ENCODE data around the gene COQ9.

DNA sequence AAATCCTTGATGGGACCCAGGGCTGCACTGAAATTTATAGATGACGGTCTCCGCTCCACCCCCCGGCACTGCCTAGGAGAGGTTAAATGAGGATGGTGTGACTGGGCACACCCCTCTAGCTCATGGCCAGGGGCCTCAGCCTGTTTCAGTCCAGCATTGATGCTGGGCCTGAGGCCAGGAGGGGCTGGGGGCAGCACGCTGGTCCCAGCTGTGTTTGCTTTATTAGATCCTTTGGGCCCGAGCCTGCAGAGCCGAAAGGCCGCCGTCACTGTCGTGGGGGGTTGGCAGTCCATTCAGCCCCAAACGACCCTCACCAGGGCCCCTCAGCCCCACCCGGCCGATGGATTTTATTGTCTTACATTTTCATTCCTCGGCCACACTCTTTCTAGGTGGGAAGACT, 49.8 kb downstream of the COQ9 start:
- TF ChIP-seq POLR2AphosphoS5 (IDR thresholded peaks at IDR 0.05), result no peak
- TF ChIP-seq, protein P1, sequence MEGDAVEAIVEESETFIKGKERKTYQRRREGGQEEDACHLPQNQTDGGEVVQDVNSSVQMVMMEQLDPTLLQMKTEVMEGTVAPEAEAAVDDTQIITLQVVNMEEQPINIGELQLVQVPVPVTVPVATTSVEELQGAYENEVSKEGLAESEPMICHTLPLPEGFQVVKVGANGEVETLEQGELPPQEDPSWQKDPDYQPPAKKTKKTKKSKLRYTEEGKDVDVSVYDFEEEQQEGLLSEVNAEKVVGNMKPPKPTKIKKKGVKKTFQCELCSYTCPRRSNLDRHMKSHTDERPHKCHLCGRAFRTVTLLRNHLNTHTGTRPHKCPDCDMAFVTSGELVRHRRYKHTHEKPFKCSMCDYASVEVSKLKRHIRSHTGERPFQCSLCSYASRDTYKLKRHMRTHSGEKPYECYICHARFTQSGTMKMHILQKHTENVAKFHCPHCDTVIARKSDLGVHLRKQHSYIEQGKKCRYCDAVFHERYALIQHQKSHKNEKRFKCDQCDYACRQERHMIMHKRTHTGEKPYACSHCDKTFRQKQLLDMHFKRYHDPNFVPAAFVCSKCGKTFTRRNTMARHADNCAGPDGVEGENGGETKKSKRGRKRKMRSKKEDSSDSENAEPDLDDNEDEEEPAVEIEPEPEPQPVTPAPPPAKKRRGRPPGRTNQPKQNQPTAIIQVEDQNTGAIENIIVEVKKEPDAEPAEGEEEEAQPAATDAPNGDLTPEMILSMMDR (IDR thresholded peaks at IDR 0.05), result no peak
- TF ChIP-seq POLR2A (IDR thresholded peaks at IDR 0.05), result no peak
